ENCODE measurements around the gene SPPL3. TPM values are rescaled to one million over a fixed set of nuclear protein-coding genes. Genes with fewer than 3 reads are reported as not detected.

SPPL3 gene
- total and polyA plus RNA-seq, 8 donors, result 44.5 to 76.2 (median 68.1) TPM

- Histone ChIP-seq H3K36me3 (peaks cover 0 to 6% of the 10 kb centered on the region in 2 donors), H3K27ac (no peak overlapping the region), H3K27me3 (no peaks in the 10 kb centered on the region), H3K4me3 (no peak overlapping the region), H3K4me1 (peaks cover 0 to 26% of the 10 kb centered on the region in 2 donors), H3K9me3 (no peaks in the 10 kb centered on the region)
- ATAC-seq (no peak), DNase-seq (no peak)
- intact Hi-C loops (cut with DNase I), result no loop called here
- TF ChIP-seq CTCF (IDR thresholded peaks at IDR 0.05), result no peak
Observed at GRCh38 chr12:120895532-120895931, 8.6 kb downstream of the SPPL3 start.

GRCh38 chr12:120892265-120892664, 11.9 kb downstream of the SPPL3 start:
- H3K4me3 ChIP-seq, result no peak overlapping the region
- H3K4me1 ChIP-seq, result peaks cover 0 to 29% of the 10 kb centered on the region in 2 donors
- TF ChIP-seq CTCF (IDR thresholded peaks at IDR 0.05), result no peak
- H3K36me3 ChIP-seq, result peaks cover 0 to 6% of the 10 kb centered on the region in 2 donors
- no peaks in the 10 kb centered on the region for H3K9me3 ChIP-seq
- intact Hi-C loops (cut with DNase I), result no loop called here
- DNase-seq (no peak), ATAC-seq (peak; percentile 41)
- peak overlapping the region in 1 of 2 donors; percentile 53 for H3K27ac ChIP-seq
- H3K27me3 ChIP-seq, result no peaks in the 10 kb centered on the region

GRCh38 chr12:120890963-120891362, 13.2 kb downstream of the SPPL3 start:
- no peak for ATAC-seq

GRCh38 chr12:120887253-120888043, 16.7 kb downstream of the SPPL3 start:
- peaks cover 0 to 30% of the 10 kb centered on the region in 2 donors for H3K4me1 ChIP-seq
- DNase-seq, result no peak
- no peak overlapping the region for H3K27ac ChIP-seq
- H3K9me3 ChIP-seq, result no peaks in the 10 kb centered on the region
- no peaks in the 10 kb centered on the region for H3K36me3 ChIP-seq
- intact Hi-C loops (cut with DNase I), result no loop called here
- H3K27me3 ChIP-seq, result no peaks in the 10 kb centered on the region
- ATAC-seq, result no peak
- no peak overlapping the region for H3K4me3 ChIP-seq
- no peak for TF ChIP-seq CTCF (IDR thresholded peaks at IDR 0.05)

More at GRCh38 chr12:120890963-120891362, 13.2 kb downstream of the SPPL3 start:
- Histone ChIP-seq H3K36me3 (peaks cover 0 to 6% of the 10 kb centered on the region in 2 donors), H3K4me1 (peaks cover 0 to 32% of the 10 kb centered on the region in 2 donors), H3K9me3 (no peaks in the 10 kb centered on the region), H3K27me3 (no peaks in the 10 kb centered on the region), H3K27ac (no peak overlapping the region), H3K4me3 (no peak overlapping the region)
- intact Hi-C loops (cut with DNase I), result no loop called here
- no peak for DNase-seq
- no peak for TF ChIP-seq CTCF (IDR thresholded peaks at IDR 0.05)

- Histone ChIP-seq H3K27ac (no peak overlapping the region), H3K4me3 (no peak overlapping the region), H3K27me3 (no peaks in the 10 kb centered on the region), H3K4me1 (peaks cover 0 to 21% of the 10 kb centered on the region in 2 donors), H3K9me3 (no peaks in the 10 kb centered on the region), H3K36me3 (no peaks in the 10 kb centered on the region)
- TF ChIP-seq CTCF (IDR thresholded peaks at IDR 0.05), result no peak
- DNase-seq, result no peak
- intact Hi-C loops (cut with DNase I), result no loop called here
- ATAC-seq, result no peak
Observed at GRCh38 chr12:120886199-120887018, 17.7 kb downstream of the SPPL3 start.
